Choroid plexus epithelial cell (primary cell): ENCODE measurements around the gene RHEB.

Source experiments
- DNase-seq: peaks from one replicate; pipeline ENCODE4 v3.0.0-alpha.2; 2010; ENCODE audit warnings: low read depth
- H3K4me3 ChIP-seq: 2 replicates; pipeline ENCODE4 v1.5.1; 2011; ENCODE audit warnings: low read depth, mild to moderate bottlenecking, control low read depth, low read length, moderate library complexity
- CTCF ChIP-seq: conservative IDR thresholded peaks from 2 replicates; pipeline ENCODE4 v1.5.1; 2011; ENCODE audit warnings: low read depth, mild to moderate bottlenecking, control low read depth, inconsistent platforms, low read length, moderate library complexity

Gene RHEB

GRCh38 chr7:151469281-151469680, 50.4 kb downstream of the RHEB start:
- DNase-seq = no peak
- no peak for TF ChIP-seq CTCF
- H3K4me3 ChIP-seq = no peak overlapping the region

GRCh38 chr7:151468217-151469018, 51.3 kb downstream of the RHEB start:
- DNase-seq = no peak
- H3K4me3 ChIP-seq = no peak overlapping the region
- TF ChIP-seq CTCF = no peak

DNA sequence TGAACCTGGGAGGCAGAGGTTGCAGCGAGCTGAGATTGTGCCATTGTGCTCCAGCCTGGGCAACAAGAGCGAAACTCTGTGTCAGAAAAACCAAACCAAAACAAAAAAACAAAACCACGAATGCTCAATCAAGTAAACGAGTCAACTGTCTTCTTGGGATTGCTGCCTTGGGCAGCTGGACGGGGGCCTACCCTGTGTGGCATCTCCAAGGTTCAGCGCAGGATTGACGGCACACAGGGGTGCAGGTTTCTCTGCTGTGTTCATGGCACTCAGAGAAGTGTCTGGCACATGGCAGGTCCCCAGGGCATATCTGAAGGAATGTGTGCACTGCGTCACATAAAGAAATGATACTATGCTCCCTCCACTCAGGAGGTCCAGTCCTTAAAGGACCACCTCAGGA, 54.5 kb downstream of the RHEB start:
- H3K4me3 ChIP-seq = no peak overlapping the region
- no peak for DNase-seq
- no peak for TF ChIP-seq CTCF

GRCh38 chr7:151462306-151462779, 57.4 kb downstream of the RHEB start:
- no peak for DNase-seq
- H3K4me3 ChIP-seq = no peak overlapping the region
- no peak for TF ChIP-seq CTCF

- no peak for TF ChIP-seq CTCF
- DNase-seq = no peak
Measured at GRCh38 chr7:151461942-151462230, 57.8 kb downstream of the RHEB start.

DNA sequence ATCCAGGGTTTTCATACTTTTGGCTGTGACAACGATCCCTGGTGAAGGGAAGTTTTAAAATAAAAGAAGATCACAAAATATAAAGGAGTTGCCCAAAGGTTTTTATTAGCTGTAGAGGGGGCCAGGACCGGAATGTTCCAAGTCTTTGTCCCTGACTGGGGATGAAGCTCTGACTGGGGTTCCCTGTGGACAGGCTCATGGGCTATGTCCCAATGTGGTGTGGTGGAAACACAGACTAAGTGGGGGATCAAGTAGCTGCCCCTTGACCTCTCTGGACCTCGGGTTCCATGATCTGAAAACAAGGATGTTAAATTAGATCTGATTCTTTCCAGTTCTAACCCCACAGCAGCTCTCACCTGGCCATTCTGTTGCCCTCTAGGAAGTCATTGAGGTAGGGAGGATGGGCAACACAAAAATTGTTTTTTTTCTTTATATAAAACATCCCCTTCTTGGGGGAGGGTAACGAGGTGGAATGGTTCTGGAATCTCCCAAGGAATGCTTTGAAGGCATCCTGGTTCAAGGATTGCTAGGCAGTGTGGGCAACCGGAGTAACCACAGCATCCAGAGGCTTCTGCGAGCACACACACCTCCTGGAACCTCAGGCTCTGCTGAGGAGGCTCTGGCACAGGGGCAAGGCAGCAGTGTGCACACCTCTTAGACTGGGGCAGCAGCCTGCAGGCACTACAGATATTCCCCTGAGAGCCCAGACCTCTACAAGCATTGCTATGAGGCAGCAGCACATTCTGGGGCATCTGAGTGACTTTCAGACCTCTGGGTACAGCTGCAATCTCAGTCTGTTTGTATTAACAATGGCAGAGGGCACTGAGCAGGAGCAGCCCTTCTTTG, 58.4 kb downstream of the RHEB start:
- no peak overlapping the region for H3K4me3 ChIP-seq
- TF ChIP-seq CTCF = no peak
- DNase-seq = no peak

More at GRCh38 chr7:151461942-151462230, 57.8 kb downstream of the RHEB start:
- H3K4me3 ChIP-seq = no peak overlapping the region

GRCh38 chr7:151460474-151460855, 59.2 kb downstream of the RHEB start:
- no peak for TF ChIP-seq CTCF
- no peak overlapping the region for H3K4me3 ChIP-seq
- DNase-seq = no peak
